PC-3 (cell line): ENCODE results near the gene NLRX1.

Experiments
- CTCF ChIP-seq: fragments of 300-600 bp; sonication (generic); conservative IDR thresholded peaks from 2 replicates; pipeline ENCODE4 v1.5.1; 2017; ENCODE audit warnings: antibody characterized with exemption, low read depth, mild to moderate bottlenecking, low read length
- EZH2 ChIP-seq: fragments of 300-600 bp; sonication (generic); IDR thresholded peaks from one replicate; pipeline ENCODE4 v1.6.1; 2017; ENCODE audit warnings: antibody characterized with exemption, mild to moderate bottlenecking, low read length; ENCODE audit not compliant: unreplicated experiment
- EZH2phosphoT487 ChIP-seq: fragments of 300-600 bp; sonication (generic); IDR thresholded peaks from 2 replicates; pipeline ENCODE4 v1.6.1; 2018; ENCODE audit warnings: mild to moderate bottlenecking, antibody characterized with exemption, low read length, borderline replicate concordance

- no peak for TF ChIP-seq CTCF
- TF ChIP-seq EZH2phosphoT487: no peak
- no peak for TF ChIP-seq EZH2
These were observed 9.7 kb downstream of the NLRX1 start for GRCh38 chr11:119178166-119178680.
